ENCODE measurements around the gene KLHL29. TPM values are rescaled to one million over a fixed set of nuclear protein-coding genes. Genes with fewer than 3 reads are reported as not detected.

Gene KLHL29
- polyA plus RNA-seq, 3 donors, result 0.03 TPM; not detected in 2

DNA sequence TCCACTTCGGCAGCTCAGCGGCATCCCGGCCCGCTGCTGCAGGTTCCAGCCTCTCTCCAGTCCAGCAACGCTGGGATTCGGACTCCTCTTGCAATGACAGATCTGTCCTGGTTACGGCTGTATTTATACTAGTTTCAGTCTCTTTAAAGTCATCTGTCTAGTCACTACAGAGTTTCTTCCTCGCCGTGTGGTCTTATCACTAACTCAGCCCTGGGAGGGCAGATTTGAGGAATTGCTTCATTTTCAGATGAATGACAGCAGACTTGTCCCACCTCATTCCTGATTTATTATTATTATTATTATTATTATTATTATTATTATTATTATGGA lies 2.2 kb downstream of the KLHL29 start:
- Histone ChIP-seq H3K4me1 (ENCODE audit: control insufficient read depth in 1 of 2, insufficient read depth in 2 of 2, low read length in 2 of 2) (peaks cover 10 to 22% of the 10 kb centered on the region in 2 donors), H2AFZ (ENCODE audit: insufficient read depth, low read depth, low read length, poor library complexity, severe bottlenecking) (no peak overlapping the region), H3K4me3 (replicated peaks in 1 of 3; ENCODE audit: low read depth in 2 of 3, low read length in 3 of 3) (no peak overlapping the region), H3K36me3 (replicated peaks in 1 of 2; ENCODE audit: control insufficient read depth in 1 of 2, insufficient read depth in 2 of 2, low read length in 2 of 2) (no peaks in the 10 kb centered on the region), H3K9me3 (replicated peaks in 1 of 2; ENCODE audit: control insufficient read depth in 1 of 2, insufficient read depth in 1 of 2, low read length in 2 of 2) (peaks cover 0 to 15% of the 10 kb centered on the region in 2 donors), H3K27me3 (ENCODE audit: control insufficient read depth in 2 of 2, insufficient read depth in 2 of 2, low read length in 2 of 2) (peaks cover 64 to 83% of the 10 kb centered on the region in 2 donors), H3K27ac (ENCODE audit: low read depth in 1 of 2, low read length in 2 of 2) (no peak overlapping the region), H4K20me1 (ENCODE audit: insufficient read depth, low read length) (no peaks in the 10 kb centered on the region), H3K9ac (ENCODE audit: insufficient read depth, low read length, poor library complexity, severe bottlenecking) (no peak overlapping the region), H3K4me2 (replicated peaks; ENCODE audit: extremely low read depth, low read length, poor library complexity, severe bottlenecking) (peak overlapping the region; percentile 19), H3K79me2 (ENCODE audit: insufficient read depth, low read length) (no peaks in the 10 kb centered on the region)
- Mint-ChIP-seq H3K4me1 (peaks cover 23% of the 10 kb centered on the region), H3K9me3 (peaks cover 0 to 13% (median 10%) of the 10 kb centered on the region in 7 donors), H3K4me3 (peak overlapping the region; percentile 37 to 73), H3K27me3 (ENCODE audit: low read depth in 3 of 3) (peaks cover 68 to 89% (median 75%) of the 10 kb centered on the region in 3 donors), H3K27ac (no peak overlapping the region), H3K36me3 (peaks cover 6 to 11% of the 10 kb centered on the region in 2 donors)
- WGBS (ENCODE audit: insufficient coverage), result 1% methylated on average over 5 of the region's 9 CpGs
- intact Hi-C loops (cut with micrococcal nuclease), result no loop called here
- TF ChIP-seq, protein P1, sequence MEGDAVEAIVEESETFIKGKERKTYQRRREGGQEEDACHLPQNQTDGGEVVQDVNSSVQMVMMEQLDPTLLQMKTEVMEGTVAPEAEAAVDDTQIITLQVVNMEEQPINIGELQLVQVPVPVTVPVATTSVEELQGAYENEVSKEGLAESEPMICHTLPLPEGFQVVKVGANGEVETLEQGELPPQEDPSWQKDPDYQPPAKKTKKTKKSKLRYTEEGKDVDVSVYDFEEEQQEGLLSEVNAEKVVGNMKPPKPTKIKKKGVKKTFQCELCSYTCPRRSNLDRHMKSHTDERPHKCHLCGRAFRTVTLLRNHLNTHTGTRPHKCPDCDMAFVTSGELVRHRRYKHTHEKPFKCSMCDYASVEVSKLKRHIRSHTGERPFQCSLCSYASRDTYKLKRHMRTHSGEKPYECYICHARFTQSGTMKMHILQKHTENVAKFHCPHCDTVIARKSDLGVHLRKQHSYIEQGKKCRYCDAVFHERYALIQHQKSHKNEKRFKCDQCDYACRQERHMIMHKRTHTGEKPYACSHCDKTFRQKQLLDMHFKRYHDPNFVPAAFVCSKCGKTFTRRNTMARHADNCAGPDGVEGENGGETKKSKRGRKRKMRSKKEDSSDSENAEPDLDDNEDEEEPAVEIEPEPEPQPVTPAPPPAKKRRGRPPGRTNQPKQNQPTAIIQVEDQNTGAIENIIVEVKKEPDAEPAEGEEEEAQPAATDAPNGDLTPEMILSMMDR (IDR thresholded peaks at IDR 0.05), result no peak
- DNase-seq, result no peak

GRCh38 chr2:23387845-23388244 lies 2.9 kb downstream of the KLHL29 start:
- H3K27me3 Mint-ChIP-seq (ENCODE audit: low read depth in 3 of 3), result peaks cover 61 to 86% (median 68%) of the 10 kb centered on the region in 3 donors

More at GRCh38 chr2:23387845-23388244, 2.9 kb downstream of the KLHL29 start:
- no peak overlapping the region for H3K27ac ChIP-seq (ENCODE audit: low read depth in 1 of 2, low read length in 2 of 2)
- H3K4me2 ChIP-seq (replicated peaks; ENCODE audit: extremely low read depth, low read length, poor library complexity, severe bottlenecking), result no peak overlapping the region
- intact Hi-C loops (cut with micrococcal nuclease), result no loop called here
- no peak for DNase-seq
- TF ChIP-seq, protein P1 (IDR thresholded peaks at IDR 0.05), result no peak
- peak overlapping the region in 1 of 2 donors; percentile 52 for H3K4me3 Mint-ChIP-seq
- H3K4me3 ChIP-seq (replicated peaks in 1 of 3; ENCODE audit: low read depth in 2 of 3, low read length in 3 of 3), result no peak overlapping the region
- H3K9me3 ChIP-seq (replicated peaks in 1 of 2; ENCODE audit: control insufficient read depth in 1 of 2, insufficient read depth in 1 of 2, low read length in 2 of 2), result peaks cover 0 to 15% of the 10 kb centered on the region in 2 donors
- no peak overlapping the region for H2AFZ ChIP-seq (ENCODE audit: insufficient read depth, low read depth, low read length, poor library complexity, severe bottlenecking)
- H3K36me3 ChIP-seq (replicated peaks in 1 of 2; ENCODE audit: control insufficient read depth in 1 of 2, insufficient read depth in 2 of 2, low read length in 2 of 2), result no peaks in the 10 kb centered on the region
- no CpG with 5 or more reads among the region's 3 CpGs for WGBS (ENCODE audit: insufficient coverage)
- peaks cover 10 to 22% of the 10 kb centered on the region in 2 donors for H3K4me1 ChIP-seq (ENCODE audit: control insufficient read depth in 1 of 2, insufficient read depth in 2 of 2, low read length in 2 of 2)
- H3K79me2 ChIP-seq (ENCODE audit: insufficient read depth, low read length), result no peaks in the 10 kb centered on the region
- peaks cover 6 to 11% of the 10 kb centered on the region in 2 donors for H3K36me3 Mint-ChIP-seq
- H3K9me3 Mint-ChIP-seq, result peaks cover 0 to 13% (median 10%) of the 10 kb centered on the region in 7 donors
- peaks cover 62 to 79% of the 10 kb centered on the region in 2 donors for H3K27me3 ChIP-seq (ENCODE audit: control insufficient read depth in 2 of 2, insufficient read depth in 2 of 2, low read length in 2 of 2)
- H3K4me1 Mint-ChIP-seq, result peaks cover 23% of the 10 kb centered on the region
- H3K9ac ChIP-seq (ENCODE audit: insufficient read depth, low read length, poor library complexity, severe bottlenecking), result no peak overlapping the region
- no peak overlapping the region for H3K27ac Mint-ChIP-seq
- no peaks in the 10 kb centered on the region for H4K20me1 ChIP-seq (ENCODE audit: insufficient read depth, low read length)
